Duodenal mucosa (tissue), 2 donors: ENCODE results near the gene TNFRSF8.
"Not testable (repeated sequence)": the region's sequence is repeated elsewhere in the genome, so short reads cannot be mapped to it uniquely, and the experiment has no call there.

ENCODE experiments used
- H3K27ac ChIP-seq: one replicate; pipeline ENCODE4 v1.7.0; 2013; ENCODE audit warnings: low read depth, low read length
- H3K27me3 ChIP-seq, 2 donors: one replicate each; pipeline ENCODE4 v1.7.0; 2013; ENCODE audit warnings: low read length in 2 of 2, control low read depth in 1 of 2; ENCODE audit not compliant: insufficient read depth in 2 of 2, control insufficient read depth in 1 of 2
- H3K36me3 ChIP-seq, 2 donors: one replicate each; pipeline ENCODE4 v1.7.0; 2013; ENCODE audit warnings: low read length in 2 of 2, control low read depth in 1 of 2; ENCODE audit not compliant: insufficient read depth in 2 of 2, control insufficient read depth in 1 of 2
- H3K4me1 ChIP-seq, 2 donors: one replicate each; pipeline ENCODE4 v1.7.0; 2013; ENCODE audit warnings: low read length in 2 of 2, control low read depth in 1 of 2; ENCODE audit not compliant: insufficient read depth in 2 of 2, control insufficient read depth in 1 of 2
- H3K4me3 ChIP-seq, 2 donors: one replicate each; pipeline ENCODE4 v1.7.0; 2013; ENCODE audit warnings: low read length in 2 of 2, low read depth in 1 of 2
- H3K9ac ChIP-seq, 2 donors: one replicate each; pipeline ENCODE4 v1.7.0; 2013; ENCODE audit warnings: low read length in 2 of 2, low read depth in 1 of 2
- H3K9me3 ChIP-seq, 2 donors: one replicate each; pipeline ENCODE4 v1.7.0; 2013; ENCODE audit warnings: low read length in 2 of 2, control low read depth in 1 of 2; ENCODE audit not compliant: control insufficient read depth in 1 of 2

The TNFRSF8 gene

DNA sequence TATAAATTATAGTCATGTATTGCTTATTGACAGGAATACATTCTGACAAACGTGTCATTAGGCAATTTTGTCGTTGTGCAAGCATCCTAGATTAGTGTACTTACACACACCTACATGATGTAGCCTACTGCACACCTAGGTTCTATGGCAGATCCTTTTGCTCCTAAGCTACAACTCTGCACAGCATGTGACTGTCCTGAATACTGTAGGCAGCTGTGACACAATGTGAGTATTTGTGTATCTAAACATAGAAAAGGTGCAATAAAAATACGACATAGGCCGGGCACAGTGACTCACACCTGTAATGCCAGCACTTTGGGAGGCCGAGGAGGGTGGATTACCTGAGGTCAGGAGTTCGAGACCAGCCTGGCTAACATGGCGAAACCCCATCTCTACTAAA is 36.5 kb downstream of the TNFRSF8 start:
- H3K27me3 ChIP-seq = no peaks in the 10 kb centered on the region
- H3K36me3 ChIP-seq = no peaks in the 10 kb centered on the region
- H3K4me1 ChIP-seq = no peaks in the 10 kb centered on the region
- no peak overlapping the region for H3K27ac ChIP-seq
- no peaks in the 10 kb centered on the region for H3K9me3 ChIP-seq
- H3K4me3 ChIP-seq = no peak overlapping the region
- no peak overlapping the region for H3K9ac ChIP-seq

DNA sequence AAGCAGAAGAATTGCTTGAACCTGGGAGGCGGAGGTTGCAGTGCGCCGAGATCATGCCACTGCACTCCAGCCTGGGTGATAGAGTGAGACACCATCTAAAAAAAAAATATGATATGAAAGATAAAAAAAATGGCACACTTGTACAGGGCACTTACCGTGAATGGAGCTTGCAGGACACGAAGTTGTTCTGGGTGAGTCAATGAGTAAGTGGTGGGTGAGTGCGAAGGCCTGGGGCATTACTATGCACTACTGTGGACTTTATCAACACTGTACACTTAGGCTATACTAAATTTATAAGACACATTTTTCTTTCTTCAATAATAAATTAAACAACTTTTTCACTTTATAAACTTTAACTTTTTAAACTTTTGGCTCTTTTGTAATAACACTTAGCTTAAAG is 37.0 kb downstream of the TNFRSF8 start:
- no peak overlapping the region for H3K4me3 ChIP-seq
- no peaks in the 10 kb centered on the region for H3K4me1 ChIP-seq
- H3K36me3 ChIP-seq = no peaks in the 10 kb centered on the region
- H3K9ac ChIP-seq = no peak overlapping the region
- no peaks in the 10 kb centered on the region for H3K9me3 ChIP-seq
- no peaks in the 10 kb centered on the region for H3K27me3 ChIP-seq
- H3K27ac ChIP-seq = no peak overlapping the region

DNA sequence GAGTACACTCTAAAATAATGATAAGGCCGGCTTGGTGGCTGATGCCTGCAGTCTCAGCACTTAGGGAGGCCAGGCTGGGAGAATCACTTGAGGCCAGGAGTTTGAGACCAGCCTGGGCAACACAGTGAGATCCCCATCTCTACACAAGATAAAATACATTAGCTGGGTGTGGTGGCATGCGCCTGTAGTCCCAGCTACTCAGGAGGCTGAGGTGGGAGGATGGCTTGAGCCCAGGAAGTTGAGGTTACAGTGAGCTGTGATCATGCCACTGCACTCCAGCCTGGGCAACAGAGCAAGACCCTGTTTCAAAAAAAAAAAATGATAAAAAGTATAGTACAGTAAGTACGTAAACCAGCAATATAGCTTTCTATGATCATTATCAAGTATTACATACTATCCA is 38.0 kb downstream of the TNFRSF8 start:
- not testable (repeated sequence) for H3K27ac ChIP-seq, H3K9me3 ChIP-seq, H3K36me3 ChIP-seq, H3K4me1 ChIP-seq, H3K9ac ChIP-seq, H3K4me3 ChIP-seq, H3K27me3 ChIP-seq

DNA sequence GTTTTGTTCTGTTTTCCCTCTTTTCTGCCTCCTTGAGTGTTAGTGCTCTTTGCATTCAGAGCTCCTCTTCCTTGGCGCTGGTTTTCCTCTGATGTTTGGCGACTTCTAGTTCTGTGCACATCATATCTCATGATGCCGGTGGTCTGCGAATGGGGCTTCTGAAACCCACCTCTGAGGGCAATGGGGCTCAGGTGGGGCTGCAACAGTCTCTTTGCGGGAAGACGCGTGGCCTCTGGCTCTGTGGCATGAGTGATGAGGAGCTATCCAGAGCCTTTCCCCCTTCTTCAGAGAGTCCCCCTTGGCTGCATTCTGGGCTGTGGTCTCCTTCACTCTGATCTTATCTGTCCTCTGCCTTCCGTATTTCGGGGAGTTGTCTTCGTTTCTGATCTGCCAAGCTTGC is 39.0 kb downstream of the TNFRSF8 start:
- H3K27ac ChIP-seq = no peak overlapping the region
- no peak overlapping the region for H3K4me3 ChIP-seq
- H3K36me3 ChIP-seq = no peaks in the 10 kb centered on the region
- H3K27me3 ChIP-seq = no peaks in the 10 kb centered on the region
- H3K9me3 ChIP-seq = no peaks in the 10 kb centered on the region
- no peak overlapping the region for H3K9ac ChIP-seq
- no peaks in the 10 kb centered on the region for H3K4me1 ChIP-seq

DNA sequence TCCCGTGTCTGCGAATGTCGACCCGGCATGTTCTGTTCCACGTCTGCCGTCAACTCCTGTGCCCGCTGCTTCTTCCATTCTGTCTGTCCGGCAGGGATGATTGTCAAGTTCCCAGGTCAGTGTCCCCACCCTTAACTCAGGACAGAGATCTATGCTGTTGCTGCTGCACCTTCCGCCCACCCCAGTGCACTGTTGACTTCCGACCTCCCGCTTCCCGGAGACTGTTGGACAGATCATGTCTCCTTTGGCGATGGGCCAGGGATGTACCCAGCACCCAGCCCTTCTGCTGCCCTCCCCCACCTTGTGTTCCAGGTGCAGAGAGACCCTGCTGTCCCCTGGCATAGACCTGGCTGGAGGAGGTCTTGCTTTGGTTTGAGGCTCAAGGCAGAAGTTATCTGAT is 41.3 kb downstream of the TNFRSF8 start:
- no peaks in the 10 kb centered on the region for H3K36me3 ChIP-seq
- H3K27me3 ChIP-seq = no peaks in the 10 kb centered on the region
- H3K4me3 ChIP-seq = no peak overlapping the region
- no peaks in the 10 kb centered on the region for H3K4me1 ChIP-seq
- no peaks in the 10 kb centered on the region for H3K9me3 ChIP-seq
- no peak overlapping the region for H3K27ac ChIP-seq
- H3K9ac ChIP-seq = no peak overlapping the region

DNA sequence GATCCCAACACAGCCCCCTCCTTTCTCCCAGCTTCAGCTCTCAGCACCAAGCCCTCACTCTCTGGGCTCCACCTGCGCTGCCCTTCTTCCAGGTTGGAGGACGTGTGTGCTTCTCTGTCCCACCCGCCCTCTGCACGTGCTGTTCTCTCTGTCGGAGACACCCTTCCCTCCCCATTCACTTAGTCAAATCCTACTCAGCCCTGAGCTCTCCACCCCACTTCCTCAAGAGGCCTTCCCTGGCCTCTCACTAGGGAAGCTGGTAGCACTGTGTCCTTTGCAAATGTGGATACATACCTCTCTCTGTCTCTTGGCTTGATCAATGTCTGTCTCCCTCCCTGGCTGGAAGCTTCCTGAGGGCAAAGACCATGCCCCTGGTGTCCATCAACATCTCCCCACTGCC is 43.0 kb downstream of the TNFRSF8 start:
- H3K36me3 ChIP-seq = no peaks in the 10 kb centered on the region
- H3K4me3 ChIP-seq = no peak overlapping the region
- H3K27me3 ChIP-seq = no peaks in the 10 kb centered on the region
- no peaks in the 10 kb centered on the region for H3K4me1 ChIP-seq
- H3K9ac ChIP-seq = no peak overlapping the region
- H3K27ac ChIP-seq = no peak overlapping the region
- no peaks in the 10 kb centered on the region for H3K9me3 ChIP-seq

DNA sequence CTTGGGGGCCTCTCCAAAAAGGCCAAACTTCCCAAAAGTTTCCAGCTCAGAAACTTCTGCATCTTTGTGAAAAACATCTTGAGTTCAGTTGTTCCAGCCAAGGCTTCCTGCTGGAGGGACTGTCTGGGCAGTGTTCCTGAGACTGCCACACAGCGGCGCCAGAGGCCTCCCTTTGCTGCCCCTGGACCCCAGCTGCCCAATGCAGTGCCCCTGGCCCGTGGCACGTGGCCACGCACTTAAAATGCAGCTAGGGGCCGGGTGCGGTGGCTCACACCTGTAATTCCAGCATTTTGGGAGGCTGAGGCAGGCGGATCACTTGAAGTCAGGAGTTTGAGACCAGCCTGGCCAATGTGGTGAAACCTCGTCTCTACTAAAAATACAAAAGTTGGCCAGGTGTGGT is 43.8 kb downstream of the TNFRSF8 start:
- H3K4me1 ChIP-seq, H3K27me3 ChIP-seq, H3K4me3 ChIP-seq, H3K9ac ChIP-seq, H3K27ac ChIP-seq, H3K36me3 ChIP-seq, H3K9me3 ChIP-seq: not testable (repeated sequence)

DNA sequence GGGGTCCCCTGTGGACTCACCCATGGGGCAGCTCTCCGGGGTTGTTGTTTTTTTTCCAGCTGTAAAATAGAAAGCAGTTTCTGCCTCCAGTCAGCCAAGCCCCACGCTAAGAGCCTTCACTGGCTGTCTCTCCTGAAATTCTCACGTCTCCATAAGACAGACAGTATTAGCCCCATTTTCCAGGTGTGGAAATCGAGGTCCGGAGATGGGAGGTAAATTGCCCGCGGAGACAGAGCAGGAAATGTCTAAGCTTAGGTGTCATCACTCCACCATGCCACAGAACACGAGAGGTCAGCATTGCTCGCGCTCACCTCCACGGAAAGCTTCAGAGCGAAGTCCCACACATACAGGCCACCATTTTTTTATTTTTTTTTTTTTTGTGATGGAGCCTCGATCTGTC is 44.6 kb downstream of the TNFRSF8 start:
- Histone ChIP-seq H3K36me3 (no peaks in the 10 kb centered on the region), H3K27ac (no peak overlapping the region), H3K27me3 (no peaks in the 10 kb centered on the region), H3K9me3 (no peaks in the 10 kb centered on the region), H3K4me1 (no peaks in the 10 kb centered on the region), H3K9ac (no peak overlapping the region), H3K4me3 (no peak overlapping the region)

DNA sequence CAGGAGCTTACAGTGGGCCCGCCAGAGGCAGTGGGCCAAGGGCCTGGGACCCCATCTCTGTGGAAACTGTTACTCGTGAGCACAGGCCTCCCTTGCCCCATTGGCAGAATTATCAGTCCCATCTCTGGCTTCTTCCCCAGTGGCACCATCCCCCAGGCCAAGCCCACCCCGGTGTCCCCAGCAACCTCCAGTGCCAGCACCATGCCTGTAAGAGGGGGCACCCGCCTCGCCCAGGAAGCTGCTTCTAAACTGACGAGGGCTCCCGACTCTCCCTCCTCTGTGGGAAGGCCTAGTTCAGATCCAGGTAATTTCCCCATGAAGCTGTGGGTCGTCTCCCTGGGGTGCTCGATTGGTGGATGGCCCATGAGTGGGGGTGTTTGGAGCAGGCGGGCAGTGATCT is 46.8 kb downstream of the TNFRSF8 start:
- Histone ChIP-seq H3K4me3 (no peak overlapping the region), H3K36me3 (no peaks in the 10 kb centered on the region), H3K9me3 (no peaks in the 10 kb centered on the region), H3K9ac (no peak overlapping the region), H3K4me1 (no peaks in the 10 kb centered on the region), H3K27ac (no peak overlapping the region), H3K27me3 (no peaks in the 10 kb centered on the region)

DNA sequence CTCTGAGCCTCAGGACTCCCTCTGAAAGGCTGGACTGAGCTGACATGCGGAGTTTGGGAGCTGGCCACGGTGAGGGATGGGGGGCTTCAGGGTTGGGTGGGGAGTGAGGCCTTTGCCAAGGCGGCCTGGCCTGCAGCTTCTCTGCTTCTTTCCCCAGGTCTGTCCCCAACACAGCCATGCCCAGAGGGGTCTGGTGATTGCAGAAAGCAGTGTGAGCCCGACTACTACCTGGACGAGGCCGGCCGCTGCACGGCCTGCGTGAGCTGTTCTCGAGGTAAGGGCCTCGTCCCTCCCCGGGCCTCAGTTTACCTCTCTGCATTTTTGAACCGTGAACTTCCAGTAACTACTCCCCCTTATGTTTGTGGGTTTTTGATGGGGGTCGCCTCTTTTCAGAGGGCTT is 48.6 kb downstream of the TNFRSF8 start:
- Histone ChIP-seq H3K4me3 (no peak overlapping the region), H3K36me3 (no peaks in the 10 kb centered on the region), H3K9ac (no peak overlapping the region), H3K27me3 (no peaks in the 10 kb centered on the region), H3K27ac (no peak overlapping the region), H3K9me3 (no peaks in the 10 kb centered on the region), H3K4me1 (no peaks in the 10 kb centered on the region)

DNA sequence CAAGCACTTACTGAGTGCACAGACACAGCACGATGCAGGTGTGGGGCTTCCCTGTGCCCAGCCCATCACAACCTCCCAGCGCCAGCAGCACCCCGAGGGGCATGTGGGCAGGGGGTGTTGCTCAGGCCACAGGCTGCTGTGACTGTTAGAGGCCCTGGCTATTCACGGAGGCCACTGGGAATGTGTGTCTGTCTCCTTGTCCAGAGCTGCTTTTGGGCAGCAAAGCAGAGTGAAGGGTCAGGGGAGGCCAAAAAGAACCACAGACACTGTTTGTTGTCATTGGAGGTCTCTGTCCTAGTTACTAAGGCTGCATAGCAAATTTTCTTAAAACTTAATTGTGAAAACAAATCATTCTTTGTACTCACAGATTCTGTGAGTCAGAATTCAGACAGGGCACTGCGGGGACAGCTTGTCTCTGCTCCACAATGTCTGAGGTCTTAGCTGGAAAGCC is 49.6 kb downstream of the TNFRSF8 start:
- H3K4me3 ChIP-seq = no peak overlapping the region
- H3K9me3 ChIP-seq = no peaks in the 10 kb centered on the region
- no peaks in the 10 kb centered on the region for H3K27me3 ChIP-seq
- no peaks in the 10 kb centered on the region for H3K4me1 ChIP-seq
- H3K27ac ChIP-seq = no peak overlapping the region
- no peak overlapping the region for H3K9ac ChIP-seq
- H3K36me3 ChIP-seq = no peaks in the 10 kb centered on the region
